HT-29 (cell line): ENCODE data around the gene CREBBP. TPM values are rescaled to one million over a fixed set of nuclear protein-coding genes. Genes with fewer than 3 reads are reported as not detected.

Experiments used
- DNase-seq: peaks from one replicate; pipeline ENCODE4 v3.0.0-alpha.2; 2015; ENCODE audit warnings: low spot score
- total RNA-seq: library from RNA; depleted of rRNA; stranded (reverse); fragments of >200 nt; shearing (Covaris generic); gene quantifications from 2 replicates; pipeline ENCODE4 v1.2.3, GENCODE V29; 2014

CREBBP gene
- total RNA-seq, 1 experiment from 2014 or later: 25.8 TPM

- DNase-seq: no peak
Measured at GRCh38 chr16:3767333-3767986, 113.1 kb downstream of the CREBBP start.

DNA sequence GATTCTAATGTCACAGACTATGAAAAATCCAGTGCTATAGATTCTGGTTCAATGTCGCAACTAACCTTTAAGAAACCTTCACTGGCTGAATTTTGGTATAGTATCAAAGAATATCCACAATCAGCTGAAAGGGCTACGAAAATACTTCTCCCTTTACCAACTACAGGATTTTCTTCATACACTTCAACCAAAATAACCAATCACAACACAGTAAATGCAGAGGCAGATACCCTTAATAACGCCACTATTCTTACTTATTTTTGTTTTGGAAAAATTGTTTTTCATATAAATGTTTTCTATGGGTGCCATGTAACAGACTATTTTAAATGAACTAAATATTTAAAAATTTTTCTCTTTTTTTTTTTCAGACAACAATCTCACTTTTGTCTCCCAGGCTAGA is 114.3 kb downstream of the CREBBP start:
- no peak for DNase-seq

GRCh38 chr16:3764409-3764808 is 116.1 kb downstream of the CREBBP start:
- DNase-seq: no peak

- DNase-seq: no peak
Measured at GRCh38 chr16:3762107-3762750, 118.3 kb downstream of the CREBBP start.

DNA sequence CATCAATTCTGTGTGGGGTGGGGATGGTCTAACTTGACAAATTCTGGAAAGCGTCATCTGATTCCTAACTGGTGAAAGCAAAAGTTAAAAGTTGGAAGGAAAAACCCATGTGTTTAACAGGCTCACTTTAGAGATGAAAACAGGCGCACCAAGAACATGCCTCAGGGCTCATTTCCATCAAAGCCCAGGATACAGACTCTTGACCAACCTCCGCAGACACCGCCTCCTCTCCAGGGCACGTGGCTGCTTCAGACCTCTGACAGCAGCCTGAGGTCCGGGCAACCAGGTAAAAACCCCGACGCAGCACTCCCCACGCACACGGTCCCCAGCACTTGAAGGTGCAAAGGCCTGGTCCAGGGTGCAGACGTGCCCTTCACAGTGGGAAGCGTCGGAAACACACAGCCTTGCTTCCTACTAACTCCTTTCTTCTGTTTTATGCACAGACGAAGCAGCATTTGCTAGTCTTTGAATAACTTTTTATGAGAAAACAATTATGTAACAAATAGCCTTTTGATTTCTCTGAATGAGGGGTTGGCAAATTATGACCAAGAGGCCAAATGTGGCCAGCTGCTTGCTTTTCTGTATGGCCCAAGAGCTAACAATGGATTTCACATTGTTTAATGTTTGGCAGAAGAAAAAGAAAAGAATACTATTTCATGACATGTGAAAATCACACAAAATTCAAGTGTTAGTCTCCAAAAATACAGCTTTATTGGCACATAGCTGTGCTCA is 119.0 kb downstream of the CREBBP start:
- no peak for DNase-seq

DNA sequence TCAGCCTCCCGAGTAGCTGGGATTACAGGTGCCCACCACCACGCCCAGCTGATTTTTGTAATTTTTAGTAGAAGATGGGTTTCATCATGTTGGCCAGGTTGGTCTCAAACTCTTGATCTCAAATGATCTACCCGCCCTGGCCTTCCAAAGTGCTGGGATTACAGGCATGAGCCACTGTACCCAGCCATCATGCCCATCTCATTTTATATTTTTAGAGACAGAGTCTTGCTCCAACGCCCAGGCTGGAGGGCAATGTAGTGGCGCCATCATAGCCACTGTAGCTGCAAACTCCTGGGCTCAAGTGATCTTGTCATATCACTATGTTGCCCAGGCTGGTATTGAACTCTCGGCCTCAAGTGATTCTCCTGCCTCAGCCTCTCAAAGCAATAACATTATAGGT is 120.0 kb downstream of the CREBBP start:
- no peak for DNase-seq

- no peak for DNase-seq
Measured at GRCh38 chr16:3759736-3760135, 120.8 kb downstream of the CREBBP start.

DNA sequence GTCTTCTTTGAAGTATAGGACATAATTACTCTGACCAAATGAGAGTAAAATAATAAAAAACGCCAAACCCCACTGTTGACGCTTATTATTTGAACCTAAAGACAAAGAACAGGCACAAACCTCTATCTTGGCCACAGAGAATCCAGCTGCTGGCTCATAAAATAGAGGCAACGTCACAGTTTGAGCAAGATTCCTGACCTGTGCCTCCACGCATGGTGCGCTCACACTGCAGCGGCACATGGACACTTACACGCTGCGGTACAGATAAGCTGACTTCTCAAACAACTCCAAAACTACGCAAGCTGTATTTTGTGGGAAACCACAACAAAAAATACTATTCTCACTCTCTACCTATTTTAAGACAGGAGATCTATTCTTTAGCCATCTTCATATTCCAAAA is 124.4 kb downstream of the CREBBP start:
- DNase-seq: no peak

GRCh38 chr16:3755249-3755648 is 125.3 kb downstream of the CREBBP start:
- no peak for DNase-seq

DNA sequence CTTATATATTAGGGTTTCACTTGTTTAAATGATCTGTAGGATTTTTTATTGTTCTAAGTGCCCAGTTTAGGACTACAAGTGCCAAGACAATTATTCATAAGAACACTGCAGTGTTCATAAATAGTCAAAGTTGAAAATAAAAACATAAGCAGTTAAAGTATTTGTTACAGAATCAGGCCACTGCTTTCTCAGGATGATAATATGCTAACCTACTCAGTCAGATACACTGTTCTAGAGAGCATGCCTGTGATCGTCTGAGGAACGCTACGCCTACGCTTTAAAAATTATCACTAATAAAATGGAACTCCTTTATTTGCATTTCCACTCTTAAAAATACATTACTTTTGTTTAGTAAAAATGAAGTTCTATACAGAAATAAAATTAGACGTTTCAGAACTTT is 125.7 kb downstream of the CREBBP start:
- no peak for DNase-seq

- no peak for DNase-seq
Measured at GRCh38 chr16:3754081-3754703, 126.3 kb downstream of the CREBBP start.

- DNase-seq: no peak
Measured at GRCh38 chr16:3752984-3753383, 127.5 kb downstream of the CREBBP start.

DNA sequence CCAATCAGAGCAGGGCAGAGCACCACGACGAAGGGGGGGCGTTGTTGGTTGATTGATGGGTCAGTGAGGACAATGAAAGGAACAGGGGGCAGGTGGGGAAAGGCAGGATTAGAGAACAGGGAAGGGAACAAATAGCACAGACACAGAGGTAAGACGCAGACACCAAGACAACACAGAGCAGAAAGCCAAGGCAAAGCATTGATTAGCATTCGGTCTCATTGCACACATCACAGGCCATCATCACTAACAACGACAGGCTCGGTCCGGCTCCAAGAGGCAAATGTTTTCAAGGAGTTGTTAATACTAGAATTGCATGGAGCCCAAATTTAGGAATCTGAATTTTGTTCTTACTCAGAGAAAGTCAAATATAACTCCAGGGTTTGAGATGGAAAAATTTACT is 128.6 kb downstream of the CREBBP start:
- DNase-seq: no peak

DNA sequence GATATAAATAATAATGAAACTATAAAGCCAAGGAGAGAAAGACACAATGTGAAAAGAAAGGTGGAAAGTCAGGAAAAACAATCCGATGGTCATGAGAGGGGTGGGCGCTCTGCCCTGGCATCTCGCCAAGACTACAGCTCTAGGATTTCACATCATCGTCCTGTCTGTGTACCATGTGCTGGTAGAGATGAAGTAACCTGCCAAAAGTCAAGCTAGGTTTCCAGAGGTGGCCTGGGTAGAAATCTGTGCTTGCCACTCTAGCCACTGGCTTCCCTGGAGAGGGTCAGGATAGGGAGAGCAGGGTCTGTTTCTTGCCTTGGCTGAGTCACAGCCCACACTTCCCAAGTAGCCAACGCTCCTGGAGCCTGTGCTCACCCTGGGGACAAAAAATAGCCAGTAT is 132.2 kb downstream of the CREBBP start:
- no peak for DNase-seq

DNA sequence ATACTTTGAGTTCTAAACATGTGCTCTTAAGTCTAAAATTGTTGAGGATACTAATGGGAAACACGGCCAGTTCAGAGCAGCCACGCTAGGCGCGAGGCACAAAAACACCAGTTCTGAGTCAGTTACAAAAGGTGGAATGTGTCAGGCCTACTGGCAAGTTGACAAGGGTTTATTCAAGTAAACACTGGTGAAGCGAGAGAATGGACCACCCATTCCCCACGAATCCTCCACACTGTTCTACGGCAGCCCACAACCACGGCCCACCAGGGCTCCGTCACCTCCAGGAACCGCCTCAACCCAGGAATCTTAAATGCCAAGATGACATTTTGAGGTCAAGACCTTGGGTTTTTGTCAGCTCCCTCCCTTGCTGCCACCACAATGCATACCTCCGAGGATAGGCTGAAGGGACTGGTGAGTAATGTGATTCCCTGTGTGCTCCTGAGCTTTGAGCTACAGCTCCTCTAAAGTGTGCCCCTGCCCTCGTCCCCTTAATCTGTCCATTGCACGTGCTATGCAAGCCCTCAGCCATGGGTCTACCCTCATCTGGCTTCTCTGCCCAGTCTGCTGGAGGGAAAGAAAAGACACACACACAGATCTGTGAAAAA is 134.7 kb downstream of the CREBBP start:
- DNase-seq: no peak

- DNase-seq: no peak
Measured at GRCh38 chr16:3744018-3744417, 136.5 kb downstream of the CREBBP start.

GRCh38 chr16:3740934-3741333 is 139.6 kb downstream of the CREBBP start:
- DNase-seq: no peak

DNA sequence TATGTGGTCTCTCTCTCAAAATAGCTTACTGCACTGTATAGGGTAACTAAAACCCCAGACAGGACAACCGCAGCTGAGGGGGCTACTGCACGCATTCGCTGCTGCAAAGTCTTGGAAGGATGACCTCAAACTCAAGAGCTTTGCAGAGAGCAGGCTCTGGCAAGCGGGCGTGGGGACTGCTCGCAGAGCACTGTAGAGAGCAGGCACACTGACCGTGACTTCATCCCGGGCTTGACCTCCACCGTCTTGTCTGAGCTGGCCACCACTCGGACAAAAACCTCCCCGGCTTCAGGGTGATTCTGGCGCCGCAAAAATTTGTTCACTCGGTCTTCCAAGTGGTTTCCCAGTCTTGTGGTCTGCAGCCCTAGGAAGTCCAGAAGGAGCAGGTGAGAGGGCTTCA is 140.3 kb downstream of the CREBBP start:
- DNase-seq: no peak

GRCh38 chr16:3739636-3740035 is 140.9 kb downstream of the CREBBP start:
- DNase-seq: no peak

GRCh38 chr16:3738541-3738940 is 142.0 kb downstream of the CREBBP start:
- DNase-seq: no peak

DNA sequence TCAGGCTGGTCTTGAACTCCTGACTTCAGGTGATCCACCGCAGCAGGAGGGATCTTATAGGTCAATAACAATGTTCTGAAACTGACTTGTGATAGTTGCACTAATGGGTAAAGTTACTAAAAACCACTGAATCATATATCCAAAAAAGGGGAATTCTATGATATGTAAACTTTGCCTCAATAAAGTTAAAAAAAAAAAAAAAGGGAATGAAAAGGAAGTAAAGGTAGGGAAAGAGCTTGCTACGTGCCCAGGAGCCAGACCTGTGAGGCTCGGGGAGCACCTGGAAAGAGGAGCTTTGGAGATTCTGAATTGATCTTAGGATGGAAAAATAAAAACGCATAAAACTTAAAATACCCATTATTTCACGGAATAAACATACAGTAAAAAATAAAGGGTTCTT is 142.4 kb downstream of the CREBBP start:
- DNase-seq: no peak

GRCh38 chr16:3737181-3737580 is 143.3 kb downstream of the CREBBP start:
- DNase-seq: no peak
